H7 (cell line): ENCODE results near the gene STARD13. TPM values are rescaled to one million over a fixed set of nuclear protein-coding genes. Genes with fewer than 3 reads are reported as not detected.

Source experiments
- DNase-seq: peaks from one replicate; pipeline ENCODE4 v3.0.0; 2012
- H3K27me3 ChIP-seq: 2 replicates; pipeline ENCODE4 v1.6.0; 2011; ENCODE audit warnings: mild to moderate bottlenecking, low read length; ENCODE audit not compliant: control insufficient read depth, insufficient read depth
- H3K36me3 ChIP-seq: replicated peaks from 2 replicates; pipeline ENCODE4 v1.5.1; 2011; ENCODE audit warnings: low read length; ENCODE audit not compliant: control insufficient read depth, insufficient read depth
- H3K4me3 ChIP-seq: 2 replicates; pipeline ENCODE4 v1.5.1; 2011; ENCODE audit warnings: low read depth, mild to moderate bottlenecking, control low read depth, low read length, moderate library complexity; ENCODE audit not compliant: insufficient read depth
- total RNA-seq: library from RNA; depleted of rRNA; stranded (reverse); fragments of >200 nt; shearing (Covaris generic); gene quantifications from 2 replicates; pipeline ENCODE4 v1.2.3, GENCODE V29; 2014

Gene STARD13
- total RNA-seq, 1 experiment from 2014 or later: 0.73 TPM

- Histone ChIP-seq H3K4me3 (no peak overlapping the region), H3K36me3 (no peaks in the 10 kb centered on the region), H3K27me3 (no peaks in the 10 kb centered on the region)
- DNase-seq: no peak
Observed at GRCh38 chr13:33260168-33261098, 25.1 kb downstream of the STARD13 start.

- peak; percentile 37 for DNase-seq
- Histone ChIP-seq H3K4me3 (no peak overlapping the region), H3K36me3 (no peaks in the 10 kb centered on the region), H3K27me3 (no peaks in the 10 kb centered on the region)
Observed at GRCh38 chr13:33259296-33259695, 26.3 kb downstream of the STARD13 start.

DNA sequence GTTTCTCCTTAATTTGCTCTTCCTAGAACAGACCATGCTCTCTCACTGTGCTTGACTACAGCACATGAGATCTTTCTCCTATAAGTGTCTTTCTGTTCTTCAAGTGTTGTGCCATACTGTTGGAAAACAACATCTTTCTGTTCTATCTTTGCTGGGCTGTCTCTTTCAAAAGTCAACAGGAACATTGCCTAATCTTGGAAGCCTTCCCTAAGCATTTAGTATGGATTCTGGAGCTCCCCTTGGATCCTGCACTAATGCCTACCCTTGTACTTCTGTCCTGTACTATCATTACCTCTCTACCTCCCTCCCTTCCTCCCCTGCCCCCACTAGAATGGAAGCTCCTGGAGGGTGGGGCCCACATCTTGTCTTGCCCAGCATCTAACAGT lies 26.8 kb downstream of the STARD13 start:
- Histone ChIP-seq H3K4me3 (no peak overlapping the region), H3K36me3 (no peaks in the 10 kb centered on the region), H3K27me3 (no peaks in the 10 kb centered on the region)
- DNase-seq: no peak

- DNase-seq: no peak
- Histone ChIP-seq H3K27me3 (no peaks in the 10 kb centered on the region), H3K4me3 (no peak overlapping the region), H3K36me3 (no peaks in the 10 kb centered on the region)
Observed at GRCh38 chr13:33257841-33258807, 27.4 kb downstream of the STARD13 start.

- Histone ChIP-seq H3K36me3 (no peaks in the 10 kb centered on the region), H3K27me3 (no peaks in the 10 kb centered on the region), H3K4me3 (no peak overlapping the region)
- no peak for DNase-seq
Observed at GRCh38 chr13:33256148-33256840, 29.3 kb downstream of the STARD13 start.

- no peaks in the 10 kb centered on the region for H3K27me3 ChIP-seq
- no peak for DNase-seq
- H3K4me3 ChIP-seq: no peak overlapping the region
- no peaks in the 10 kb centered on the region for H3K36me3 ChIP-seq
Observed at GRCh38 chr13:33252135-33252534, 33.4 kb downstream of the STARD13 start.

DNA sequence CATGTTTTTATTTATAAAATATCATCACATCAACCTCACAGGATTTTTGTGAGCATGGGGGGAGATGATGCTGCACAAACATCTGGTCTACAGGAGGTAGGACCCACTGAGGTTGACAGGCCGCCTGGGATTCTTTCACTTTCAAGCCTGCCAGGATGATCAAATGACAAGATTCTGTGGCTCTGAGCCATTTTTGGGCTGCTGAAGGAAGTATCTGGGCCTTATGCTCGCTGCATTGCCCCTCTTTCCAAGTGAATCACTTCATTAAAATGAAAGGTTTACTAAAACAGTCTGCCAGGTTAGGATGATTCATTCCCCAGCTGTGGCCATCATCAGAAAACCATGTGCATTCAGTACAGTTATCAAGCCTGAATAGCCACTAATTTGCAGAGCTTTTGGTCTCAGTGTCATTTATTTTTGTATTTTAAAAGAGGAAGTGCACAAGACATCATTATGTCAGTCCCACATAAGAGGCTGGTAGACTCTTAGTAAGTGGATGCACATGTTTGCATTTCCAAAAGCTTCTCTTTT lies 34.4 kb downstream of the STARD13 start:
- DNase-seq: no peak
- H3K4me3 ChIP-seq: no peak overlapping the region

DNA sequence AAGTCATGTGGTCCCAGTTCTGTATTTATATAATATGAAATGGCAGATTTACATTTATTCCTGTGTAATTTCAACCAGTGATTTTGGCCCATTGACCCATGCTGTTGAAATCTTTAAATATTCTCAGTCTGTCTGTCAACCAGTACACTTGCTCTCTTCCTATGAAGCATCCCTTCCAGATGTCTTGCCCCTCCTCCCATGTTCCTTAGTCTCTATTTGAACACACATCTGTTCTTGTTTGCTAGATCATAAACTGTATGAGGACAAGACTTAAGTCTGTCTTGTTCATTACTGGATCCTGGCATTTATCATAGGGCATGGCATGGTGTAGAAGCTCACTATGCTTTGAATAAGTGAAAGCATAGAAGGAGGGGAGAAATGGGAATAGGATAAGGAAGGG lies 34.9 kb downstream of the STARD13 start:
- Histone ChIP-seq H3K27me3 (no peaks in the 10 kb centered on the region), H3K4me3 (no peak overlapping the region), H3K36me3 (no peaks in the 10 kb centered on the region)
- DNase-seq: no peak

More for the DNA sequence above, 34.4 kb downstream of the STARD13 start:
- H3K36me3 ChIP-seq: no peaks in the 10 kb centered on the region
- H3K27me3 ChIP-seq: no peaks in the 10 kb centered on the region

GRCh38 chr13:33249894-33250293 lies 35.7 kb downstream of the STARD13 start:
- DNase-seq: no peak
- H3K36me3 ChIP-seq: no peaks in the 10 kb centered on the region
- H3K27me3 ChIP-seq: no peaks in the 10 kb centered on the region
- no peak overlapping the region for H3K4me3 ChIP-seq

GRCh38 chr13:33249066-33249465 lies 36.5 kb downstream of the STARD13 start:
- Histone ChIP-seq H3K4me3 (no peak overlapping the region), H3K27me3 (no peaks in the 10 kb centered on the region), H3K36me3 (no peaks in the 10 kb centered on the region)
- DNase-seq: no peak

- no peaks in the 10 kb centered on the region for H3K36me3 ChIP-seq
- H3K4me3 ChIP-seq: no peak overlapping the region
- no peak for DNase-seq
- no peaks in the 10 kb centered on the region for H3K27me3 ChIP-seq
Observed at GRCh38 chr13:33245505-33246158, 39.9 kb downstream of the STARD13 start.

GRCh38 chr13:33244907-33245287 lies 40.7 kb downstream of the STARD13 start:
- Histone ChIP-seq H3K36me3 (no peaks in the 10 kb centered on the region), H3K4me3 (no peak overlapping the region), H3K27me3 (no peaks in the 10 kb centered on the region)
- no peak for DNase-seq

- DNase-seq: no peak
- H3K27me3 ChIP-seq: no peaks in the 10 kb centered on the region
- no peak overlapping the region for H3K4me3 ChIP-seq
- no peaks in the 10 kb centered on the region for H3K36me3 ChIP-seq
Observed at GRCh38 chr13:33244210-33244906, 41.2 kb downstream of the STARD13 start.
